SK-N-SH (cell line): ENCODE measurements around the gene BABAM2. TPM values are rescaled to one million over a fixed set of nuclear protein-coding genes. Genes with fewer than 3 reads are reported as not detected.
"Not testable (repeated sequence)": the region's sequence is repeated elsewhere in the genome, so short reads cannot be mapped to it uniquely, and the experiment has no call there.

Experiments
- CTCF ChIA-PET: fragments of 300-600, 350-600 bp; formaldehyde crosslinking; extraction: SDS; loops from one replicate; lab custom pipeline; 2021; lab: Yijun Ruan, JAX
- POLR2A ChIA-PET: fragments of 350-600 bp; sonication (Branson Sonifier 250); formaldehyde crosslinking; extraction: SDS; loops from one replicate; lab custom pipeline; 2020; ENCODE audit warnings: antibody characterized with exemption, inconsistent platforms; lab: Yijun Ruan, JAX
- DNase-seq: peaks from one replicate; pipeline ENCODE4 v3.0.0; 2012
- H2AFZ ChIP-seq: fragments of 200-600 bp; sonication (generic); 2 replicates; pipeline ENCODE4 v1.8.1; 2016; ENCODE audit warnings: antibody characterized with exemption, mild to moderate bottlenecking, low read depth
- H3F3A ChIP-seq: fragments of 200-600 bp; sonication (generic); replicated peaks from 2 replicates; pipeline ENCODE3; 2016; ENCODE audit warnings: antibody characterized with exemption, mild to moderate bottlenecking; ENCODE audit not compliant: insufficient read depth
- H3K27ac ChIP-seq, 2 experiments: fragments of 200-500 bp in 1 of 2; fragments of 200-600 bp in 1 of 2; sonication (Bioruptor generic) in 1 of 2; sonication (generic), shearing (Covaris generic) in 1 of 2; 2 replicates each; pipeline versions ENCODE4 v1.5.1 to v1.6.1; 2014 to 2016; ENCODE audit warnings: low read depth in 2 of 2, inconsistent platforms in 1 of 2, low read length in 1 of 2, mild to moderate bottlenecking in 1 of 2, mixed read lengths in 1 of 2
- H3K27me3 ChIP-seq: fragments of 200-600 bp; sonication (generic), shearing (Covaris generic); 2 replicates; pipeline ENCODE4 v1.6.1; 2016; ENCODE audit warnings: mixed run types; ENCODE audit not compliant: insufficient read depth
- H3K36me3 ChIP-seq, 2 experiments: fragments of 200-500 bp in 1 of 2; fragments of 200-600 bp in 1 of 2; sonication (Bioruptor generic) in 1 of 2; sonication (generic) in 1 of 2; replicated peaks in 1 of 2; 2 replicates each; pipeline versions ENCODE3 to v1.5.1; 2014 to 2016; ENCODE audit warnings: low read length in 1 of 2, mild to moderate bottlenecking in 1 of 2; ENCODE audit not compliant: insufficient read depth in 2 of 2, control insufficient read depth in 1 of 2
- H3K4me1 ChIP-seq, 2 experiments: fragments of 200-500 bp in 1 of 2; fragments of 200-600 bp in 1 of 2; sonication (Bioruptor generic) in 1 of 2; sonication (generic), shearing (Covaris generic) in 1 of 2; 2 replicates each; pipeline versions ENCODE4 v1.5.1 to v1.6.1; 2014 to 2016; ENCODE audit warnings: low read depth in 1 of 2, low read length in 1 of 2, mixed run types in 1 of 2; ENCODE audit not compliant: insufficient read depth in 2 of 2, control insufficient read depth in 1 of 2
- H3K4me2 ChIP-seq: fragments of 200-600 bp; sonication (generic), shearing (Covaris generic); 2 replicates; pipeline ENCODE4 v1.6.1; 2017; ENCODE audit warnings: mixed run types
- H3K4me3 ChIP-seq, 2 experiments: fragments of 200-500 bp in 1 of 2; fragments of 200-600 bp in 1 of 2; sonication (Bioruptor generic) in 1 of 2; sonication (generic), shearing (Covaris generic) in 1 of 2; 2 replicates each; pipeline versions ENCODE4 v1.5.1 to v1.8.1; 2014 to 2016; ENCODE audit warnings: low read depth in 2 of 2, inconsistent platforms in 1 of 2, low read length in 1 of 2, mild to moderate bottlenecking in 1 of 2, mixed read lengths in 1 of 2, moderate library complexity in 1 of 2
- H3K79me2 ChIP-seq: fragments of 200-600 bp; sonication (generic); 2 replicates; pipeline ENCODE4 v1.8.1; 2017; ENCODE audit warnings: mild to moderate bottlenecking; ENCODE audit not compliant: insufficient read depth
- H3K9ac ChIP-seq: fragments of 200-600 bp; sonication (generic); 2 replicates; pipeline ENCODE4 v1.6.1; 2017; ENCODE audit warnings: mixed run types
- H3K9me2 ChIP-seq: fragments of 200-600 bp; sonication (generic); 2 replicates; pipeline ENCODE4 v1.6.1; 2017; ENCODE audit warnings: mixed run types
- H3K9me3 ChIP-seq: fragments of 200-600 bp; sonication (generic); 2 replicates; pipeline ENCODE4 v1.6.1; 2017; ENCODE audit warnings: mixed run types, mild to moderate bottlenecking, moderate library complexity
- H4K20me1 ChIP-seq: fragments of 200-600 bp; sonication (generic); 2 replicates; pipeline ENCODE4 v1.6.1; 2017; ENCODE audit warnings: mild to moderate bottlenecking, mixed run types; ENCODE audit not compliant: insufficient read depth
- CTCF ChIP-seq: fragments of 200-600 bp; sonication (generic); IDR thresholded peaks from 2 replicates; pipeline ENCODE4 v1.6.1; 2017; ENCODE audit warnings: antibody characterized with exemption, mild to moderate bottlenecking, moderate library complexity
- EP300 ChIP-seq, 2 experiments: IDR thresholded peaks; 2 replicates each; pipeline versions ENCODE4 v1.4.0 to v1.6.1; 2012; ENCODE audit warnings: borderline replicate concordance in 1 of 2, low read depth in 1 of 2, low read length in 1 of 2
- FOXM1 ChIP-seq: IDR thresholded peaks from 2 replicates; pipeline ENCODE4 v1.4.0; 2012; ENCODE audit warnings: low read depth, mild to moderate bottlenecking
- GABPA ChIP-seq: IDR thresholded peaks from 2 replicates; pipeline ENCODE4 v1.4.0; 2012; ENCODE audit warnings: low read depth, mild to moderate bottlenecking
- JUND ChIP-seq: IDR thresholded peaks from 2 replicates; pipeline ENCODE4 v1.4.0; 2012
- MAX ChIP-seq: IDR thresholded peaks from 2 replicates; pipeline ENCODE4 v1.4.0; 2012; ENCODE audit warnings: low read depth
- MXI1 ChIP-seq: IDR thresholded peaks from 2 replicates; pipeline ENCODE4 v1.6.1; 2012; ENCODE audit warnings: mild to moderate bottlenecking, low read depth, low read length, improper control_type of control experiment
- NRF1 ChIP-seq: IDR thresholded peaks from 2 replicates; pipeline ENCODE4 v1.6.1; 2012; ENCODE audit warnings: low read depth, mild to moderate bottlenecking, low read length
- PBX3 ChIP-seq: IDR thresholded peaks from 2 replicates; pipeline ENCODE4; 2012
- RCOR1 ChIP-seq: fragments of 150-350 bp; IDR thresholded peaks from 2 replicates; pipeline ENCODE4 v1.6.1; 2017; ENCODE audit warnings: antibody characterized with exemption, low read length
- TAF1 ChIP-seq: IDR thresholded peaks from 2 replicates; pipeline ENCODE4 v1.6.1; 2012; ENCODE audit warnings: low read depth, mild to moderate bottlenecking, low read length, moderate library complexity, borderline replicate concordance
- TEAD4 ChIP-seq: IDR thresholded peaks from 2 replicates; pipeline ENCODE4 v1.4.0; 2012; ENCODE audit warnings: mild to moderate bottlenecking, borderline replicate concordance; ENCODE audit not compliant: insufficient read depth
- USF1 ChIP-seq: IDR thresholded peaks from 2 replicates; pipeline ENCODE4 v1.4.0; 2012; ENCODE audit warnings: low read depth, borderline replicate concordance
- USF2 ChIP-seq: fragments of 150-350 bp; IDR thresholded peaks from 2 replicates; pipeline ENCODE4 v1.6.1; 2017; ENCODE audit warnings: antibody characterized with exemption, low read length, low read depth, borderline replicate concordance
- ZBTB33 ChIP-seq: IDR thresholded peaks from 2 replicates; pipeline ENCODE4 v1.4.0; 2012; ENCODE audit warnings: low read depth, borderline replicate concordance
- WGBS: methylation state at CpG from one replicate; pipeline ENCODE4 v1.1.6; 2017; ENCODE audit warnings: low lambda C conversion rate; 5-methylcytosine and 5-hydroxymethylcytosine counted together
- polyA plus RNA-seq, 3 experiments: library from polyadenylated mRNA; depleted of rRNA; stranded (reverse); fragments of >200 nt; gene quantifications; 2 replicates each; pipeline ENCODE4 v1.2.3, GENCODE V29; 2012

BABAM2 gene
- polyA plus RNA-seq, 1 of the 3 experiments (the other 2 are of a cell fraction) = 34.0 TPM

GRCh38 chr2:28257182-28257581, 366.7 kb downstream of the BABAM2 start:
- Histone ChIP-seq H3K36me3 (peaks cover 0 to 9% of the 10 kb centered on the region in 2 experiments), H2AFZ (no peak overlapping the region), H3K4me3 (no peak overlapping the region), H3F3A (peaks cover 4% of the 10 kb centered on the region), H3K4me2 (no peak overlapping the region), H3K4me1 (no peaks in the 10 kb centered on the region), H3K27me3 (no peaks in the 10 kb centered on the region), H3K9ac (no peak overlapping the region), H3K27ac (no peak overlapping the region), H4K20me1 (no peaks in the 10 kb centered on the region), H3K9me2 (no peaks in the 10 kb centered on the region), H3K79me2 (no peaks in the 10 kb centered on the region; the same call in 1 of the 2 replicates), H3K9me3 (no peaks in the 10 kb centered on the region)
- ChIA-PET CTCF (no interaction called here), POLR2A (no interaction called here)
- TF ChIP-seq RCOR1 (no peak), PBX3 (no peak), NRF1 (no peak), TEAD4 (no peak), TAF1 (no peak), USF1 (no peak), FOXM1 (no peak), CTCF (no peak), GABPA (no peak), JUND (no peak), EP300 (IDR thresholded peaks at IDR 0.05; ENCODE audit: borderline replicate concordance in 1 of 2, low read depth in 1 of 2, low read length in 1 of 2) (no peak), ZBTB33 (no peak), USF2 (no peak), MXI1 (no peak), MAX (no peak)
- 88% methylated on average over 3 of the region's 3 CpGs for WGBS
- no peak for DNase-seq

- H3K9me2 ChIP-seq, H3K36me3 ChIP-seq, H3K79me2 ChIP-seq, H2AFZ ChIP-seq, H3K9me3 ChIP-seq, DNase-seq, POLR2A ChIA-PET, H4K20me1 ChIP-seq, H3K4me1 ChIP-seq, H3K4me3 ChIP-seq, CTCF ChIA-PET, H3K4me2 ChIP-seq, H3K9ac ChIP-seq, H3K27ac ChIP-seq, H3K27me3 ChIP-seq, H3F3A ChIP-seq: not testable (repeated sequence)
- 96% methylated on average over 5 of the region's 5 CpGs for WGBS
Measured at GRCh38 chr2:28259226-28259625, 368.7 kb downstream of the BABAM2 start.
